GM23338 (cell line): ENCODE measurements around the gene ZNF468. TPM values are rescaled to one million over a fixed set of nuclear protein-coding genes. Genes with fewer than 3 reads are reported as not detected.
"Not testable (repeated sequence)": the region's sequence is repeated elsewhere in the genome, so short reads cannot be mapped to it uniquely, and the experiment has no call there.

Experiments
- ATAC-seq: fragments of 200-7000 bp; cut with Tn5 transposase; 3 replicates; pipeline ENCODE4 v1.9.1; 2020
- DNase-seq: peaks from one replicate; pipeline ENCODE4 v3.0.0-alpha.2; 2015; ENCODE audit warnings: low spot score
- H2AFZ ChIP-seq: fragments of 200-600 bp; sonication (generic); 2 replicates; pipeline ENCODE4 v1.8.0; 2016; ENCODE audit warnings: antibody characterized with exemption, mild to moderate bottlenecking, moderate library complexity
- H3F3A ChIP-seq: fragments of 200-600 bp; sonication (generic); replicated peaks from 2 replicates; pipeline ENCODE4 v1.8.0; 2017; ENCODE audit warnings: antibody characterized with exemption, mixed run types, low read depth
- H3K27ac ChIP-seq: fragments of 200-600 bp; sonication (generic); 2 replicates; pipeline ENCODE4 v1.6.1; 2016; ENCODE audit warnings: low read depth
- H3K27me3 ChIP-seq: fragments of 200-600 bp; sonication (generic); 2 replicates; pipeline ENCODE4 v1.8.0; 2016; ENCODE audit warnings: mild to moderate bottlenecking, mixed run types, moderate library complexity; ENCODE audit not compliant: insufficient read depth
- H3K36me3 ChIP-seq: fragments of 200-600 bp; sonication (generic); 2 replicates; pipeline ENCODE4 v1.8.0; 2016; ENCODE audit warnings: mild to moderate bottlenecking; ENCODE audit not compliant: insufficient read depth
- H3K4me1 ChIP-seq: fragments of 200-600 bp; sonication (generic); 2 replicates; pipeline ENCODE4 v1.8.0; 2016; ENCODE audit warnings: mild to moderate bottlenecking, moderate library complexity; ENCODE audit not compliant: insufficient read depth
- H3K4me2 ChIP-seq: fragments of 200-600 bp; sonication (generic); 2 replicates; pipeline ENCODE4 v1.7.1; 2017; ENCODE audit warnings: mixed run types
- H3K4me3 ChIP-seq: fragments of 200-600 bp; sonication (generic); 2 replicates; pipeline ENCODE4 v1.6.1; 2016; ENCODE audit warnings: mixed run types
- H3K79me2 ChIP-seq: fragments of 200-600 bp; sonication (generic); replicated peaks from 2 replicates; pipeline ENCODE4 v1.8.0; 2017; ENCODE audit warnings: mild to moderate bottlenecking; ENCODE audit not compliant: insufficient read depth
- H3K9me2 ChIP-seq: fragments of 200-600 bp; sonication (generic); 2 replicates; pipeline ENCODE4 v1.8.0; 2017; ENCODE audit not compliant: insufficient read depth
- H4K20me1 ChIP-seq: fragments of 200-600 bp; sonication (generic); replicated peaks from 2 replicates; pipeline ENCODE4 v1.8.0; 2017; ENCODE audit warnings: mild to moderate bottlenecking; ENCODE audit not compliant: insufficient read depth
- H3K27ac Mint-ChIP-seq: 2 replicates; pipeline ENCODE4 v1.8.0; 2020; ENCODE audit warnings: inconsistent platforms, mild to moderate bottlenecking, moderate library complexity, mixed read lengths
- H3K27me3 Mint-ChIP-seq: 3 replicates; pipeline ENCODE4 v1.8.0; 2022; ENCODE audit warnings: low read depth, mild to moderate bottlenecking, moderate library complexity, mixed read lengths, inconsistent platforms; ENCODE audit not compliant: insufficient read depth, poor library complexity
- H3K36me3 Mint-ChIP-seq: 3 replicates; pipeline ENCODE4 v1.8.0; 2021; ENCODE audit warnings: low read depth, mild to moderate bottlenecking, inconsistent platforms, moderate library complexity, mixed read lengths
- H3K4me1 Mint-ChIP-seq: 3 replicates; pipeline ENCODE4 v1.8.0; 2020; ENCODE audit warnings: mild to moderate bottlenecking, inconsistent platforms, mixed read lengths
- H3K4me3 Mint-ChIP-seq: 3 replicates; pipeline ENCODE4 v1.8.0; 2021; ENCODE audit warnings: moderate library complexity, mild to moderate bottlenecking, inconsistent platforms, mixed read lengths
- H3K9me3 Mint-ChIP-seq: 3 replicates; pipeline ENCODE4 v1.8.0; 2020; ENCODE audit warnings: moderate library complexity, mild to moderate bottlenecking, inconsistent platforms, mixed read lengths
- CREB1 ChIP-seq: fragments of 250-450 bp; sonication (Bioruptor Pico); IDR thresholded peaks from 2 replicates; pipeline ENCODE4 v1.5.0; 2020; ENCODE audit warnings: low read depth, mild to moderate bottlenecking, moderate library complexity
- CTCF ChIP-seq, 2 experiments: fragments of 200-600 bp in 1 of 2; sonication (generic) in 1 of 2; conservative IDR thresholded peaks; 2 replicates each; pipeline versions ENCODE4 v1.5.1 to v1.6.1; 2016 to 2017; ENCODE audit warnings: antibody characterized with exemption in 2 of 2, low read depth in 2 of 2, mild to moderate bottlenecking in 2 of 2, moderate library complexity in 1 of 2
- ETS1 ChIP-seq: IDR thresholded peaks from 2 replicates; pipeline ENCODE4 v1.6.1; 2016; ENCODE audit warnings: antibody characterized with exemption
- EZH2 ChIP-seq: fragments of 200-600 bp; sonication (generic); IDR thresholded peaks from one replicate; pipeline ENCODE4 v1.8.0; 2017; ENCODE audit warnings: antibody characterized with exemption, mild to moderate bottlenecking, low read depth; ENCODE audit not compliant: unreplicated experiment
- EZH2phosphoT487 ChIP-seq: fragments of 200-600 bp; sonication (generic); IDR thresholded peaks from one replicate; pipeline ENCODE4 v1.8.1; 2018; ENCODE audit warnings: antibody characterized with exemption; ENCODE audit not compliant: unreplicated experiment
- JUNB ChIP-seq: IDR thresholded peaks from one replicate; pipeline ENCODE4 v1.6.1; 2016; ENCODE audit warnings: antibody characterized with exemption; ENCODE audit not compliant: unreplicated experiment
- NANOG ChIP-seq: IDR thresholded peaks from 2 replicates; pipeline ENCODE4 v1.6.1; 2016; ENCODE audit warnings: antibody characterized with exemption, borderline replicate concordance
- POLR2AphosphoS5 ChIP-seq: IDR thresholded peaks from 2 replicates; pipeline ENCODE4 v1.6.1; 2016; ENCODE audit warnings: antibody characterized with exemption, low read depth
- STAT1 ChIP-seq: IDR thresholded peaks from one replicate; pipeline ENCODE4 v1.6.1; 2016; ENCODE audit warnings: antibody characterized with exemption; ENCODE audit not compliant: unreplicated experiment
- ZNF114 ChIP-seq: fragments of 250-450 bp; sonication (Bioruptor Pico); IDR thresholded peaks from 2 replicates; pipeline ENCODE4 v1.5.0; 2020; ENCODE audit warnings: mild to moderate bottlenecking, moderate library complexity
- ZNF331 ChIP-seq: fragments of 250-450 bp; sonication (Bioruptor Pico); IDR thresholded peaks from 2 replicates; pipeline ENCODE4 v1.5.0; 2020; ENCODE audit warnings: low read depth, mild to moderate bottlenecking, moderate library complexity
- polyA plus RNA-seq: library from polyadenylated mRNA; unstranded; fragments of >200 nt; fragmentation: Nextera tagmentation; extraction: Ambion mirVana; gene quantifications from 2 replicates; pipeline ENCODE4 v1.2.1, GENCODE V29; 2016
- total RNA-seq: library from RNA; depleted of rRNA; stranded (reverse); fragments of >200 nt; shearing (Covaris generic); gene quantifications from 2 replicates; pipeline ENCODE4 v1.2.3, GENCODE V29; 2014

The ZNF468 gene
- total and polyA plus RNA-seq, 2 experiments from 2014 or later, result 11.8 to 34.9 TPM

GRCh38 chr19:52834289-52834688, 23.1 kb downstream of the ZNF468 start:
- Mint-ChIP-seq H3K4me1 (peaks cover 12% of the 10 kb centered on the region; the same call in 2 of the 3 replicates), H3K9me3 (peaks cover 12% of the 10 kb centered on the region), H3K36me3 (peaks cover 13% of the 10 kb centered on the region)
- not testable (repeated sequence) for H3F3A ChIP-seq, H3K36me3 ChIP-seq, DNase-seq, H3K27ac ChIP-seq, H3K4me1 ChIP-seq, H3K4me3 ChIP-seq, H3K27me3 ChIP-seq, H3K4me3 Mint-ChIP-seq, H3K79me2 ChIP-seq, H4K20me1 ChIP-seq, H3K27me3 Mint-ChIP-seq, H3K27ac Mint-ChIP-seq, H2AFZ ChIP-seq, H3K4me2 ChIP-seq, H3K9me2 ChIP-seq
- ATAC-seq, result peak; percentile 85

- H3K9me2 ChIP-seq, DNase-seq, H2AFZ ChIP-seq: not testable (repeated sequence)
Observed at GRCh38 chr19:52833541-52833940, 23.9 kb downstream of the ZNF468 start.

GRCh38 chr19:52829866-52830265, 27.6 kb downstream of the ZNF468 start:
- not testable (repeated sequence) for H3K4me2 ChIP-seq, H3K27me3 ChIP-seq, H3K4me3 ChIP-seq, H4K20me1 ChIP-seq, H3K4me3 Mint-ChIP-seq, DNase-seq, H3F3A ChIP-seq, H3K27me3 Mint-ChIP-seq, H3K79me2 ChIP-seq, H3K4me1 ChIP-seq, H3K36me3 Mint-ChIP-seq, H3K9me2 ChIP-seq, H3K27ac ChIP-seq, H3K27ac Mint-ChIP-seq, H3K36me3 ChIP-seq, H2AFZ ChIP-seq, H3K9me3 Mint-ChIP-seq, ATAC-seq
- H3K4me1 Mint-ChIP-seq, result peaks cover 12% of the 10 kb centered on the region; the same call in 2 of the 3 replicates

More at GRCh38 chr19:52833541-52833940, 23.9 kb downstream of the ZNF468 start:
- H3K36me3 Mint-ChIP-seq, H3K4me1 ChIP-seq, ATAC-seq, H3K27ac ChIP-seq, H3K27me3 Mint-ChIP-seq, H3K27me3 ChIP-seq, H3K4me3 ChIP-seq, H3K4me3 Mint-ChIP-seq, H3K4me2 ChIP-seq, H4K20me1 ChIP-seq, H3K79me2 ChIP-seq, H3K27ac Mint-ChIP-seq, H3F3A ChIP-seq, H3K36me3 ChIP-seq, H3K9me3 Mint-ChIP-seq: not testable (repeated sequence)
- peaks cover 12% of the 10 kb centered on the region; the same call in 2 of the 3 replicates for H3K4me1 Mint-ChIP-seq

- H3K27me3 Mint-ChIP-seq, result peaks cover 13% of the 10 kb centered on the region
- H3K27ac Mint-ChIP-seq, result no peak overlapping the region
- Histone ChIP-seq H3K4me1 (no peaks in the 10 kb centered on the region), H2AFZ (no peak overlapping the region), H3K27ac (no peak overlapping the region), H3K9me2 (no peaks in the 10 kb centered on the region), H3K4me3 (no peak overlapping the region), H3F3A (no peaks in the 10 kb centered on the region), H3K36me3 (no peaks in the 10 kb centered on the region), H3K79me2 (no peaks in the 10 kb centered on the region), H4K20me1 (no peaks in the 10 kb centered on the region), H3K4me2 (no peak overlapping the region), H3K27me3 (peaks cover under 1% of the 10 kb centered on the region; the same call in 1 of the 2 replicates)
- no peaks in the 10 kb centered on the region for H3K9me3 Mint-ChIP-seq
- ATAC-seq (no peak), DNase-seq (no peak)
- no peak overlapping the region for H3K4me3 Mint-ChIP-seq
- peaks cover 1% of the 10 kb centered on the region for H3K4me1 Mint-ChIP-seq
- no peaks in the 10 kb centered on the region; the same call in 2 of the 3 replicates for H3K36me3 Mint-ChIP-seq
- no peak for TF ChIP-seq CTCF (conservative IDR thresholded peaks at IDR 0.05; ENCODE audit: low read depth in 2 of 2)
- no peak for TF ChIP-seq CREB1 (CRISPR knock-in tag)
- TF ChIP-seq ETS1, result no peak
- TF ChIP-seq JUNB, result no peak
- TF ChIP-seq NANOG, result no peak
- no peak for TF ChIP-seq EZH2
- no peak for TF ChIP-seq ZNF114 (CRISPR knock-in tag)
- no peak for TF ChIP-seq POLR2AphosphoS5
- no peak for TF ChIP-seq ZNF331 (CRISPR knock-in tag)
- no peak for TF ChIP-seq EZH2phosphoT487
- TF ChIP-seq STAT1, result no peak
Observed at GRCh38 chr19:52825765-52826164, 31.7 kb downstream of the ZNF468 start.
